ENCODE results near the gene NOL6.

NOL6 gene

DNA sequence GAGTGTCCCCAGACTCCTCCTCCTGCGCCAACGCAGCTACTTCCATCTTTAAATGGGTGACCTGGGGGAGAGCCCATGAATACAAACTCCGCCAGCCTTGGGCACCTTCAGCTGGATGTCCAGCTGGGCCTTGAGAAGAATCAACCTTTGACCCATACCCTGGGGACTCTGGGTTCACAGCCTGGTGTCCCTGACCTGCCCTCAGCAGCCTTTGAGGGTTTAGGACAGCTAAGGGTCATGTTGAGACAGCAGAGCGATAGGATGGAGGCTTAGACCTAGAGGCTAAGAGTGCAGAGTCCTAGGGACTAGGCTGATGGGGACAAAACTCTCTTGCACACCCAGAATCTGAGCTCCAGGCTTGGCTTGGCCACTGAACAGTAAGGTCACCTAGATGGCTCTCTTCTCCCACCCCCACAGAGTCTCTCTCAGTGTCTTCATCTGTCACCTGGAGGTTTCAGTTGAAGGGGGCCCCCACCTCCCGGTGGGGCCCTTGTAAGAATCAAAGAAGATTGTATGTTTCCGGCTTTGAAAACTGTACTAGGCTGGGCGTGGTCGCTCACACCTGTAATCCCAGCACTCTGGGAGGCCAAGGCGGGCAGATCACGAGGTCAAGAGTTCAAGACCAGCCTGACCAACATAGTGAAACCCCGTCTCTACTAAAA is 19.6 kb downstream of the NOL6 start:
- DNase-seq (ENCODE audit: low read depth in 2 of 2), result no peak

DNA sequence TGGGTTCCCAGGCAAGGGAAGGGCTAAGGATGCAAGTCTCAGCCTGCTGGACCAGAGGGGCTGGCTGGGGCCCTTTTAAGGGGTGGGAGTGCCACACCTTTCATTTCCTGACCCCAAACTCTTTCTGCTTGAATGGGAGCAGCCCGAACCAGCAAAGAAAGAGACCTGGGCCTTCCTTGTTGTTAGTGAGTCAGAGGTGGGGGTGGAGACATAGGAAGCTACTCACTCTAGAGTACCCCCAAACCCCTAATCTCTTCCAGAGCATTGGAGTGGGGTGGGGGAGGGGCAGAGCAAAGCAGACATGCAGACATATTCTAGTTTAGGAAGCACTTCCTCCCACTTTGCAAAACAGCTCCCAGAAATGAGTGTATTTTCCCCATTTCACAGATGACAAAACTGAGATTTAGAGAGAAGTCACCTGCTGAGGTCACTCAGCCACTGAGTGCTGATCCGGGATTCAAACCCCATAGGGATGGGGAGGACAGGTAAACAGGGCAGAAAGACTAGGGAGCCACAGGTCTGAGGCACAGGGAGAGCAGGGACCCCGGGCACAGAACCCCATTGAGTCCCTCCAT is 20.4 kb downstream of the NOL6 start:
- DNase-seq (ENCODE audit: low read depth in 2 of 2), result no peak

DNA sequence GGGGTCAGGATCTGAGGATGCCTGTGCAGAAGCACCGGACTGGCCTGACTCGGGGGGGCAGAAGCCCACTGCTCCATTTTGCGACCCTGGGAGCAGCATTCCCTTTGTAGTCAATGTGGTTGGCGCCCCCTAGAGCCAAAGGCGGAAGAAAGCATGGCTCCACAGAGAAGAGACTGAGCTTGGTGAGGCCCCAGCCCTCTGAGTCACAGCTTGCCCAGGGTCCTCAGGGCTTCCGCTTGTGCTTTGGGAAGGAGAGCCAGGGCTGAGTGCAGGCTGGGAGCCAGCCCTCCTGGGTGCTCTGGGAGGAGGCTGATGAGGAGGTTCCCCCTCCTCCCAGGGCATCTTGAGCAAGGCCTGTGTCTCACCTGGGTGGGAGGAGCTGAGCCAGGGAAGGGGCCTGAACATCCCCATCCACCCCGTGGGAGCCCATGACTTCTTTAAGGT is 20.9 kb downstream of the NOL6 start:
- peak in 1 of 2 donors; percentile 51 for DNase-seq (ENCODE audit: low read depth in 2 of 2)

DNA sequence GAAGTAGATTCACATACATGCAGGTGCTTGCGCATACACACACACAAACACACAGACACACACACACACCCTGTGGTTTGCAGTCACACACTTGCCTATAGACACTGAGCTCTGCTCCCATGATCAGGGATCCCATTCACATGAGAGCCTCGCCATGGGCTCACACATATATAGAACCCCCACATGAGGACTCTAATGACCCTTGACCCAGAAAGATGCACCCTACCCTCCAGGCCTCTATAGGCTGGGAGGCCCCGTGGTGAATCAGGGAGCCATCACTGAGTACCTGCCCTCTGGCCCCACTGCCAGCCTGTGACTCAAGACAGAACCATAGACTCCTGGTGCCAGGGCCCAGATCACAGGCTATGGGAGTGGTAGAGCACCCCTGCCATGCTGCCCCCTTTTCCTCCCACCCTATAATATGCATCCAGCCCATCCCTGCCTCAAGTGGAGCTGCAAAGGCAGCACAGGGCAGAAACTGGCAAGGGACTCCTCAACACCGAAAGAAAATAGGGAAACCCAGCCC is 23.0 kb downstream of the NOL6 start:
- DNase-seq (ENCODE audit: low read depth in 2 of 2), result no peak

DNA sequence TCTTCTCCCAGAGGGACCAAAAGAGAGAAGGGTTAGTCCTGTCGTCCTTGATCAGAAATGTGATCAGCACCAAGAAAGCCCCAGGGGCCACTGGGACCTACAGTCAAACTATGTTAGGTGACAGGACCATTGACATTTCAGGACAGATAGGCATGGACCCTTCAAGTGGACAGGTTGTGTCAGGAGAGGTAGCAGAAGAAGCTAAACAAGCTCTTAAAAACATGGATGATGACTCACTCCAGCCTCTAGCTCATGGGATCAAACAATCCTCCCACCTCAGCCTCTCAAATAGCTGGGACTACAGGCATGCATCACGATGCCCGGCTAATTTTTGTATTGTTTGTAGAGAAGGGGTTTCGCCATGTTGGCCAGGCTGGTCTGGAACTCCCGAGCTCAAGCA is 24.0 kb downstream of the NOL6 start:
- no peak for DNase-seq (ENCODE audit: low read depth in 2 of 2)

DNA sequence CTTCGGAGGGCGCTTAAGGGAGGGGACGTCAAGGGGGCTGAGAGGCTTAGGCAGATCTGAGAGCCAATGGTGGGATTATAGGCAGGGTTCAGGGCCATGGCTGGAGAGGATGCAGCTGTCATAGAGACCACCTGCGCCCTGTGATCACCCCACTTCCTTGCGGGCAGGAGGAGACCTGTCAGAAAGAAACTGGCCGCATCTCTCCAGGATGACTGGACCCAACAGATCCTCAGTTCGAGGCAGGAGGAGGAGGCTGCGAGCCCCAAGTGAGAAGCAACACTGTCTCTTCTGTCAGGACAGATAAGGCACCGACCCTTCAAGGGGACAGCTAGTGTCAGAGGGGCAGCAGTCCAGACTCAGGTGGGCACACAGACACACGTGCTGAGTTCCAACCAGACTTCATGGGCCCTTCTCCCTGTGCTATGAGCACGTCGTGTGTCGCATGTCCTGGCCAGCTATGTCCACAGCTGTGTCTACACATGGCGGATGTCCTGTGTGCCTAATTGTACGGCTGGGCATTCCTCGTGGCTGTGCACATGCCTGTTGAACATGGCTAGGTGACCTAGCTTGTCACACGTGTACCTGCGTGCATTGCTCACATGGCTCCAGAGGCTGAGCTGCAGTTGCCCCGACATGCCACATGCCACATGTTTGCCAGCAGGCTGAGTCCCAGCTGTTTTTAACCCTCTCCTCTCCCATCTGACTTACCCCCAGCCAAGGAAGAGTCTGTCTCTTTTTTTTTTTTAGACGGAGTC is 25.7 kb downstream of the NOL6 start:
- DNase-seq (ENCODE audit: low read depth in 2 of 2), result no peak

DNA sequence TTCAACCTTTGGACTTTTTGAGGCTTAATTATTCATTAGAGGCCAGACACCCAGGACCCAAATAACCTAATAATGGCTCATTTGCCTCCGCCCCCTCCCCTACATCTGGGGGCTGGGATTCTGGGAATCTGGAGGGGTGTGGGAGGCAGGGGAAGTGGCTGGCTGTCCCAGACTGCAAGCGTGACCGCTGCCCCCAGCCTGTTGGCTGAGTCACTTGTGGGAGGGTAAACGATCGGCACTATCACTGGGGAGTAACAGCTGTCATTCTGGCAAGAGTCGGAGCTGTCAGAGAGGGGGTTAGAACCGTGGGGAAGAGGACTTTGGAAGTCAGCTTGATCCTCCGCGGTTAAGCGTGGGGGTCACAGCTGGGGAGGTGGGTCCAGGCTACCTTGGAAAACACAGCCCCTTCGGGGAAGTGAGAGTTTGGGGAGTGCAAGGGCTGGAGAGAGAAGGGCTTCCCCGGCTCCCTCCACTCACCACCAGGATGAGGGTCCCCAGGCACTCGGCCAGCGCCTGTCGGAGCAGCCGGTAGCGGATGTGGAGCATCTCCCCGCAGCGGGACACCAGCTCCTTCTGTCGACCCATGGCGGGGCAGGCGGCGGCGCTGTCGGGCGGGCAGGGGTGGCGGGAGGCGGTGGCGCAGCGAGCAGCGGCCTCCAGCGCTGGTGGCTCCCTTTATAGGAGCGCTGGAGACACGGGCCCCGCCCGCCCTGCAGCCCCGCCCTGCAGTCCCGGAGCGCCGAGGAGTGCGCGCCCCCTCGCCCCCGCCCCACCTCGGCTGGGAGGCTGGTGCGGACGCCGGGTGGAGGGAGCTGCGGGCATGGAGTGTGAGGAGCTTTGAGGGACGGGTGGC is 26.6 kb downstream of the NOL6 start, which contains the start of gene AQP3:
TSS of gene AQP3 (minus strand) at position 648 of the 853 bp plus-strand sequence. CDS start at position 585, 63 bp downstream.
- peak; percentile 57 to 60 for DNase-seq (ENCODE audit: low read depth in 2 of 2)

DNA sequence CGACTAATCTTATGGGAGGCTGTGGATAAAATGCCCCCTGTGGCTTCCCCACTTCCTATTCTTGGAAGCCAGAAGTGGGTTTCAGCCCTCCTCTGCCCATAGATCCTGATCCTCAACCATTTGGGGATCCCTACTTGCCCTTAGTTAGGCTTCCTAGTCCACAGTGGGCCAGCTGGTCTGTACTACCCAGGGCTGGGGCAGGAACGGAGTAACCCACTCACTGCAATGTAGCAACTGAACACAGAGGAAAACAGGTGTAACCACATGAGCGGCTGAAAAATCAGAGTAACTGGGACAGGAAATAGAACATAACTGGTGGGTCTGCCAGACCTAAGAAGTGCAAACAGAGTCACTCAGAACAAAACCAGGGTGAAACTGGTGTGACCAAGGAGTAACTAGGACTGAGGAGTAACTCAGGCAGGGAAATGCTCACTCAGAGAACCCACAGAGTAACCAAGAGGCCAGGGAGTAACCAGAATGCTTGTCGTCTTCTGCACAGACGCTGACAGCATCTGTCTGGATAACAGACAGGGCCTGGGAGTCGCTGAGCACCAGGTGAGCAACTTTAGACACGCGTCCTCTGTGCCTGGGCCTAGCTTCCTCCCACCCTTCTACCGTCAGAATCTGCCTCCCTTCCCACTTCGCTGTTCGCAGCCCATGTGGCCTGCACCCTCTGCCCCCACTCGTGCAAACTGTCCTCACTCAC is 27.3 kb downstream of the NOL6 start:
- peak; percentile 48 to 59 for DNase-seq (ENCODE audit: low read depth in 2 of 2)

DNA sequence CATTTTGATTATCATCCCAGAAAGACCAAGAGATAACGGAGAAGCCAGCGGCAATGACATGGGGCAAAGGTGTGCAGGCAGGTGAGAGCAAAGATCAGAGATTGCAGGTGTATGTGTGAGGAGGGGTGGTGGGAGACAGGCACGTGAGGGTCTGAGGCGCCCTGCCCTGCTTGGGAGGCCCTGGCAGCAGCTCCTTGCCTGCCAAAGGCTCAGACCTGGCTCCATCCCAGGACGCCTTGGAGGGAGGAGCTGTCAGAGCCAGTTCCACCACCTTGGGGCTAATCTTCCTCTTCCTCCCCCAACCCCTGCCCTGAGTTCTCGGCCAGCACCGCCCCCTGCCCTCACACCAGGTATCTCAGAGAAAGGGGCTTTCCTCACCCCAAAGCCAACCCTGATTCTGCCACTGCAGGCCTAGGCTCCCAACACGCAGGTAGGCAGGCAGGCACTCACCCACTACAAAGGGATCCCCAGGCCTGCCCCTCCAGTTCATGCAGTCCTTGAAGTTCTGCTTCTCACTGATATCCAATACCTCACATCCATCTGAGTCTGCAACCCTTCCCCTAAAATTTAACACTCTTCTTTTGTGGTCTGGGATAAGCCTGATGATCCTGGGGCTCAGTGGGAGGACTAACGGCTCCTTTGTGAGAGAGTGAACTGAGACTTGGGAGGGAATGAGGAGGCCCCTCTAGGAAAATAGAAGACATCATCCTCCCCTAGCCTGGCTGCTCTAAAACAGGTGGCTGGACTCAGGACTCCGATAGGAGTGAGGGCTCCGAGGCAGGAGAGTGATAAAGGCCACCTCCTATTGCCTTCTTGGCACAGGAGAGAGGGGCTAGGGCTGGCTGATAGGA is 28.1 kb downstream of the NOL6 start:
- no peak for DNase-seq (ENCODE audit: low read depth in 2 of 2)

DNA sequence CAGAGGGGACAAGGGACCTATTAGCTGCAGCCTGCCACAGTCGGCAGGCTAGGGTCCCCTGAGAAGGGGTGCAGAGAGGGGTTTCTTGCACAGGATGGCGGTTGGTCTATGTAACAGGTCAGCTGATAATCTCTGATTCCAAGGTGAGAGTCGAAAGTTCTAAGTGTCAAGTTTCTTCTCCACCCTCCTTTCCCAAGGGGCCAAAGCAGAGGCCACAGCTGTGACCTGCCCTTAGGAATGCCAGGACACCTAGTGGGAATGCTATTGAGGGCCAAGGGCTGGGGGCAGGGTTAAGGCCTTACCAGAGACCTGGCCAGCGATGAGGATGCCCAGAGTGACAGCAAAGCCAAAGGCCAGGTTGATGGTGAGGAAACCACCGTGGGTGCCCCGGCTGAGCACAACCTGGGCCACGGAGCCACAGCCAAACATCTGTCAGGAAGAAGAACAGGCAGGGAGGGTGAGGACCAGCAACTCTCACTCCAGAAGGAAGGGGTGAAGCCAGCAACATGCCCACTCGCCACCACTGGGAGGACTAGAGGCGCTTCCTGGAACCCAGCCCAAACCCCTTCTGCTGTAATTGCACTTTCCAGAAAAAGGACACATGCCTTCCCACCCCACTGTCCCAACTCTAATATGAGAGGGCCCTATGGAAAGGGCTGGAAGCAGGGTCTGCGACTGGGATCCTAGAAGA is 30.1 kb downstream of the NOL6 start:
- DNase-seq (ENCODE audit: low read depth in 2 of 2), result no peak

DNA sequence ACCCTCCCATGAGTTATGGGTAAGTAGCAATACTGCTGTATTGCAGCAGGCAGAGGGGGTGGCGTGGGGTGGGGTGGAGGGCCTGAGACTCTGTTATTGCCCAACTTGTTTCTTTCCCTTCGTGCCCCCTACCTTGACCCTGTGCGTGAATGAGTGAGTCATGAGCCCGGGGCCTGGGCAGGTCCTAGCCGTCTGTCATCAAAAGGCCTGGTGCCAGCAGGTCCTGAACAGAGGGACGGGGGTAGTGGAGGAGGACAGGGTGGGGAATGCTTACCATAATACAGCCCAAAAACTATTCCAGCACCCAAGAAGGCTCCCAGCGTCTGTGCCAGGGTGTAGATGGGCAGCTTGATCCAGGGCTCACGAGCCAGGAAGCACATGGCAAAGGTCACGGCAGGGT is 30.7 kb downstream of the NOL6 start:
- no peak for DNase-seq (ENCODE audit: low read depth in 2 of 2)

DNA sequence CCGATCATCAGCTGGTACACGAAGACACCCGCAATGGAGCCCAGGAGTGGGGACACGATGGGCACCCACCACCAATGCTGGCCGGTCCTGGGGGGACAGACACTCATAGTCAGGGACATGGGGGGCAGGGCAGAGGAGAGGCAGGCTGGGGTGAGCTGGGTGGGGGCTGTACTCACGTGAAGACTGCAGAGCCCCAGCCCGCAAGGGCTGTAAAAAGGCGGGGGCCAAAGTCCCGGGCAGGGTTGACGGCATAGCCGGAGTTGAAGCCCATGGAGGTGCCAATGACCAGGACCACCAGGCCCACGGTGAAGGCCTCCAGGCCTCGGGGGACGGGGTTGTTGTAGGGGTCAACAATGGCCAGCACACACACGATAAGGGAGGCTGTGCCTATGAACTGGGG is 31.6 kb downstream of the NOL6 start:
- DNase-seq (ENCODE audit: low read depth in 2 of 2), result no peak

DNA sequence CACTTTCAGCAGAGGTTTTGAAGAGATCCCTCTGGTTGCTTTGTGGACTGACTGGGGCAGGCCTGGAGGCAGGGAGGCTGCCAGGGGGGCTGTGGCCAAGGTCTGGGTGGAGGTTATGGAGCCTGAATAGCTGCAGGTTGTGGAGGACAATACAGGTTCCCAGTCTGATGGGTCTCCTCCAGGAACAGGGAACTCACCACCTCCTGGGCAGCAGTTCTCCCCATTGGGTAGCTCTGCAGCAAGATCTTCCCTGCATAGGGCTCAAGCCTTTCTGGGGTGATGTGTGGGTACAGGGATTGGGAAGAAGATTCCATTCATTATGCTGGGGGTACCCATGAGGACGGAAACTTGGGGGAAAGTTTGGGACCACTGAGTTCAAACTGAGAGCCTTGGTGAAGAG is 33.1 kb downstream of the NOL6 start:
- DNase-seq (ENCODE audit: low read depth in 2 of 2), result no peak

DNA sequence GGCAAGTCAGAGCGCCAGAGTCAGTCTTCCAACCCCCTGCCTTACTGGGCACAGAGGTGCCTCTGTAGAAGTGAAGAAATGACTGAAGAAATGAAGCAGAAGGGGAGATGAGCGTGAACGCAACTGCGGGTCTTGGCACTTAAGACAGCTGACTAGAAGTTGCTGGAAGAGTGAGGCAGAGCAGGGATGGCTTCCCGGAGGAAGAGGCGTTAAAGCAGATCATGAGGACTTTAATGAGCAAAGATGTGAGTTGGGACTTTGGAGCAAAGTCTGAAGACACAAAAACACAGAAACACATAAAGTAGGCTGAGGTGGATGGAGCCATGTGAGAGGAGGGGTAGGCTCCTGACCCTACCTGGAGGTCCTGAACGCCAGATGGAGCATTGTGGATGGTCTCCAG is 33.5 kb downstream of the NOL6 start:
- no peak for DNase-seq (ENCODE audit: low read depth in 2 of 2)

DNA sequence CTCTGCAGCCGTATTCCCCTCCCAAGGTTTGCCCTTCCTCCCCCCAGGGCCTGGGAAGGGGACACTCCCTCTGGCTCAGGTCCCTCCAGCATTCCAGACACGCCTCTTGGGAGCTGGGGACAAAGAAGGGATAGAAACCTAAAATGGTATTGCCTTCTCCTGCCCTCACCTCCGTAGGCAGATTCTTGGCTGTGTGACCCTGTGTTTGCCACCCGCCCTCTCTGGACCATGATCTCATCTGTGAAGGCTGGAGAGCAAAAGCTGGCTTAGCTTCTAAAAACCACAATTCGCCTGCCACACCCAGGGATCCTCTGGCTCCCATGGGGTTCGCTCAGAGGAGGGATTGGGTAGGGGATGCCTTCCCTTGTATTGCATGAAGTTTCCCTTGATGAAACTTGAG is 34.0 kb downstream of the NOL6 start:
- DNase-seq (ENCODE audit: low read depth in 2 of 2), result no peak

DNA sequence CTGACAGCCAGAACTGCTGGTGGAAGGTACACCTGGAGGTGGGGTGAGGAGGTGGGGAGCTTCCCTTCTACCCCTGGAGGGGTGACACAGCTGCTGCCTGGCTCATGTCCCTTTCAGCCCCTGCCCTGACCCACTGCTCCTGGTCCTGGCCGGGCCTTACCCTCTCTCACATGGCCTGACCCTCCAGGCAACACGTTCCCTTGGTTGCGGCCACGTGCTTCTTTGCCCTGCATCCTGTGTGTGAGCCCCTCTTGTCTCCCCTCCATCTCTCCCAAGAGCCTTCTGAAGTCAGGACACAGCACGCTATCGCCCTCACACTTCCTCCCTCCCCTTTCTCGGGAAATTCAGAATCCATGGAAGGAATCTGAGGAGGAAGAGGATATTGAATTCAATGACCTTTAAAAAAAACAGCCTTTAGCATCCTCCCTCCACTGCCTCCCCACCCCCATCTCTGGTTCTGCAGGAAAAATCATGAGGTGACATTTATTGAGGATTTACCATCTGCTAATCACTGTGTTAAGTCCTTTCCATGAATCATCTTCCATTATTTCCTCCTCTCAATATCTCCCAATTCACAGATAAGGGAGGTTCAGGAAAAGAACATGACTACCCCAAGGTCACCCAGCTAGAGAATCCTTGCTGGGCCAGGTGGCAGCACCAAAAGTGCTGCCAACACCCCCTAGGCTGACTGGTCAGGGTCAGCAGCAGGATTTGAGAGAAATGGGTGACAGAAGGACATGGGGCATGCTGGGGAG is 34.6 kb downstream of the NOL6 start:
- DNase-seq (ENCODE audit: low read depth in 2 of 2), result no peak

DNA sequence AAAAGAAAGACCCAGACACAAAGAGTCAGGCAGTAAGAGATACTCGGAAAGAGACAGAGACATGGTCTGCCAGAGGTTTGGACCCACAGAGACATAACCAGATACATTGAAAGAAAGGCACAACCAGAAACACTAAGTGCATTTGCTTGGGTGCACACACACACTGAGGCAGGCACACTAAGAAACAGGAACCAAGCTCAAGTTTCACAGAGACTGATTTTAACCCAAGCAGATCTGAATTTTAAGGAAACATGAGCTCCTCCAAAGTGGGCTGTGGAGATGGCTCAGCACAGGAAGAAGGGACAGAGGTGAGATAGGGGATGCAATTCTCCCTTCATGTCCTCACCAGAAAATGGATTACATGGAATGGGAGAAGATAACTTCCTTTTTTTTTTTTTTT is 35.8 kb downstream of the NOL6 start:
- DNase-seq (ENCODE audit: low read depth in 2 of 2), result no peak

DNA sequence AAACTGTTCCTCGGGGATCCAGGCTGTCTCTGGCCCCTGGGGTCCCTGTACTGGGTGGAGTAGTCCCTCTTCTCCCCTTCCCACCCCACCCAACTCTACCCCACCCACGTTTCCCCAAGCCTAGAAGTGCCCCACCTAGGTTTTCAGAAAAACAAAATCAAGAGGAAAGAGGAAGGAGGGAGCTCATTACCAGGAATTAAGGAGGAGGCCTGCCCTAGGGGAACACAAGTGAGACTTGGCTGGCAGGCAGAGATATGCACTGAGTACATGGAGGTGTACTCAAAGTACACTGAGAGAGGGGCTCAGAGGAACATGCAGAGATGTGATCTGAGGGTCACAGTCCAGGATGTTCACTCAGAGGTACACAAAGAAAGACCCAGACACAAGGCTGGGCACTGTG is 36.5 kb downstream of the NOL6 start:
- DNase-seq (ENCODE audit: low read depth in 2 of 2), result no peak

DNA sequence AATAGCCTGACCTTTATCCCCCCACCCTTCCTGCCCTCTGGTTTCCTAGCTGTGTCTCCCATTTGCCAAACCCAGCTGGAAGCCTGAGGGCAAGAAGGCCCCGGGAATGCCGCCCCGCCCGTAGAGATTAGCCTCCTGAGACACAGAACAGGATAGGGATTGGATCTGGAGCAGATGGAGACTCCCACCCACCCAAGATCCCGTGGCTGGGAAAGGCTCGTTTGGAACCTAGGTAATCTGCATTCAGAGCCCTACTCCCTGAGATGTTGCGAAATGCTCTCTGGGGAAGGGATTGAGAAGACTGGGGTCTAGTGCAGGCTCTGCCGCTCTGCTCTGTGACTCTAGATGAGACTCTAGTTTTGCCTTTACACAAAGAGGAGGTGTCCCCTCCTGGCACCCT is 37.3 kb downstream of the NOL6 start:
- no peak for DNase-seq (ENCODE audit: low read depth in 2 of 2)

All from stimulated activated CD8-positive, alpha-beta memory T cell treated with anti-CD3 and anti-CD28 coated beads, Interleukin-15, amount 100 ng/mL, for 48 hours (primary cell).